HL-60/S4 (cell line): ENCODE results near the gene PPP2R2D.
"Not testable (repeated sequence)": the region's sequence is repeated elsewhere in the genome, so short reads cannot be mapped to it uniquely, and the experiment has no call there.

Experiments used
- in situ Hi-C: fragments of 300-500 bp; cut with MboI; formaldehyde crosslinking; loops from 2 replicates; pipeline ENCODE4 v1.14.3; 2022; ENCODE audit warnings: low sequenced_read_pairs

Gene PPP2R2D

GRCh38 chr10:131972474-131973071, 71.8 kb downstream of the PPP2R2D start:
- in situ Hi-C loops = no loop called here

DNA sequence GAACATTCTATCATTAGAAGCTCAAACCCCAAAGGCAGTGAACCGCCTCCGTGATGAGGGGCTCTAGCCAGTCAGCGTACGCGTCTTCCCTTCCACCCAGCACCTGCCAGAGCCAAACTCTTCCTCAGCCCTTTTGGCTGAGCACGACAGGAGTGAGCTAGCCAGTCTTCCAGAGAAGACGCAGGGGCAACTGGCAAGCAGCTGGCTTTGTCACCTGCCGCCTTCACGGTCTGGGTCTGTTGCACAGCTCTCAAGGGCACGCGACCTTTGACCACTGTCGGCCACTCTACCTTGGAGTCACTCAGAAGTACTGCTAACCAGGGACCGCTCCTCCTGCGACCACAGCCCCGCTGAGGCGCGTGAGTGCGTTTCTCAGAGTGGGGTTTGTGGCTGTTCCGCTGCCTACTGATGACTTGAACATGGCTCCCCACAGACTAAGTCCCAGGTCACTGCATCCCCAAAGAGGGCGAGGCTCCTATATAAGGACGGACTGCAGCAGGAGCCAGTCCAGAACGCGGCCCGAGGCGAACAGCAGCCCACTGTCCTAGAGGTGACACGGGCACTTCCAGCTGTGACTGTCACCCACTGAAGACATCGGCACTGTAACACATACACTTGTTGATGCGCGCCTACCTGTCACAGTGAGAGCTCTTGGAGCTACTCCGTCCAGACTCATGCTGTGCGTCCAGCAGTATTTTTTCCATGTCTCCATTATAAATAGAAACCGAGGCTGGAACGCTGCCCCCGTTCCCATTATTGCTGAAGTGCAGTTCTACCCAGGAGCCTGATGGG, 72.5 kb downstream of the PPP2R2D start:
- in situ Hi-C loops = no loop called here

- in situ Hi-C loops = no loop called here
These were observed 73.4 kb downstream of the PPP2R2D start for GRCh38 chr10:131974034-131974817.

DNA sequence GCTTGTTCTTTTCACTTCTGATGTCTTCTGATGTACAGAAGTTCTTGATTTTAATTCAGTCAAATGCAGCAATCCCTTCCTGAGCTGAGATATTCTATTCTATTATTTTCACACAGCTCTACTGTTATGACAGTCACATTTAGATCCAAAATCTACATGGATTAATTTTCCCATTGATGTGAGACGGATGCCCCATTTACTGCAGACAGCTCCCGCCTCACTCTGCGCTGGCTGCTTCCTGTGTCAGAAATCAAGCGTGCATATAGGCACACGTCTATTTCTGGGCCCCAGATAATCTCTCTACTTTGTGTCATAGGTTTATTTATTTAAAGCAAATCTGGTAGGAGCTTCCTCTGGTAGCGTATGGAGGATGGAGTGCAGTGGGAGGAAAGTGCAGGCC, 74.2 kb downstream of the PPP2R2D start:
- in situ Hi-C loops = no loop called here

DNA sequence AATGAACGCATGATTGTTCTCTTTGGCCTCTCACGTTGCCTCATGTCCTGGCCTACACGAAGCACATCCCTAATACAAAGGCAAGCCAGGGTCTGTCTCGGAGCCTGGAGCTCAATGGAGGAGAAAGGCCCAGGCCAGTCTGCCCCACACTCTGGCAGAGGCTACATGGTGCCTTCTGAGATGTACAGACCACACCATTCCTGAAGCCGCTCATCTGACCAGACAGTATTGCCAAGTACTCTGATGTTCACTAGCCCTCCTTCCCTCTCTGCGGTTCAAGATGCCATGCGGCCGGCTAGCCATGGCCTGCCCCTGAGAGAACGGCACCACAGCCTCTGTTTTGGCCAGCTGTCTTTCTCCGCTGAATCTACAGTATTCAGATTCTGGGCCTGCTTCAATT, 75.0 kb downstream of the PPP2R2D start:
- in situ Hi-C loops = no loop called here

- in situ Hi-C loops = no loop called here
These were observed 76.7 kb downstream of the PPP2R2D start for GRCh38 chr10:131977323-131978096.

GRCh38 chr10:131978366-131978765, 77.6 kb downstream of the PPP2R2D start:
- in situ Hi-C loops = no loop called here

- in situ Hi-C loops = no loop called here
These were observed 78.0 kb downstream of the PPP2R2D start for GRCh38 chr10:131978851-131979250.

GRCh38 chr10:131979336-131979735, 78.5 kb downstream of the PPP2R2D start:
- in situ Hi-C loops = no loop called here

GRCh38 chr10:131979821-131980270, 79.0 kb downstream of the PPP2R2D start:
- in situ Hi-C loops = no loop called here

GRCh38 chr10:131980321-131980720, 79.5 kb downstream of the PPP2R2D start:
- in situ Hi-C loops = no loop called here

GRCh38 chr10:131980761-131981428, 80.1 kb downstream of the PPP2R2D start:
- in situ Hi-C loops = no loop called here

DNA sequence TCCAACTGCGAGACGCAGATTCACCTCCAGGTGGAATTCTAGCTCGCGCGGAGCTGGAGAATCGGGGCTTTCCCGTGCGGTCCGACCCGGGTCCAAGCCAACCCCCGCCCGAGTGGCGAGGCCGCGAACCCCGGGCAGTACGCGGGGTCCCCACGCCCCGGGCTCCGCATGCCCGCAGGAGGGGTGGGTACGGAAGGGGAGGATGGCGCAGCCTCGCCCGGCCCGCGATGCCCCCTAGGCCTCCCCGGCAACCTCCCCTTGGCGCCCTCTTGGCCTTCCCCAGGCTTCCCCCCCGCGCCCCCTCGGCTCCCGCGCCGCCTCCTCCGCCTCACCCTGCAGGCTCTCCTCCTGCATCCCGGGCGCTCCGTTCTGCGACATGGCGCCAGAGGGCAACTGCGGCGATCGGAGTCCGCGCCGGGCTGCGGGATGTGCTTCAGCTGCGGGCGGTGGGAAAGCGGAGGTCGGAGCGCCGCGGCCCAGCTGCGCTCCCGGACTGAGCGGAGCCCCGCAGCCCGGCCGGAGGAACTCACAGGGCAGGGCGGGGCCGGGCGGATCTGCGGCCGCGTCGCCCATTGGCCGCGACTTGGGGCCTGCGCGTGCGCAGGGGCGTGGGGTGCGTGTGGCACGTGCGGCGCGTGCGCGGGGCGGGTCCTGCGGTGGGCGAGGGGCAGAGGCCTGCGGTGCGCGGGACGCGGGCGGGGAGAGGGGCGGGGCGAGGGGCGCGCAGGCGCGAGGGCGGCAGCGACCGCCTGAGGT, 80.8 kb downstream of the PPP2R2D start, which contains the start of gene BNIP3:
Gene BNIP3, minus strand, starts transcription at position 495 of the 756 bp plus-strand sequence. Its CDS starts 117 bp downstream, at position 378.
- in situ Hi-C loops = no loop called here

DNA sequence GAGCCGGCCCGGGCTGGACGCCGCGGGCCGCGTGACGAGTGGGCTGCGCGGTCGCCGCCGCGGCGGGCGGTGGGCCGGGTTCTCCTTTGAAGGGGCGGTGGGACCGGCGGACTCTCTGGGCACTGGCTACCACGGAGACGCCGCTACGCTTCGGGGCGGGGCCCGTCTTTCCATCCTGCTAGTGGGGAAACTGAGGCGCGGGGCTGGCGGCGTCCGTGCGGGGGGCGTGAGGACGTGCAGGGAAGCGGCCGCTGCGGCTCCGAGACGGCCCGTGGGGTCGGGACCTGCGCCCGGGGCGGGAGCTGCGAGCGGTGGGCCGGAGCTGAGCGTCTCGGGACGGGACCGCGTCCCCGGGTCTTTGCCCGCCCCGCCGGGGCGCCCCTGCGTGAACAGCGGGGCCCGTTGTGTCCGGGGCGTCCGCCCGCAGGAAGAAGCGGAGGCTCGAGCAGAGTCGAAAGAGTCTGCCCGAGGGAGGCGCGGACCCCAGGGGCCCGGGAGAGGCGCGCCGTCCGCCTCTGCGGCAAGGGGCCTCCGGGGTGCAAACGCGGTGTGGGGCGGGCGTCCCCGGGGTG, 81.5 kb downstream of the PPP2R2D start:
- in situ Hi-C loops = no loop called here

DNA sequence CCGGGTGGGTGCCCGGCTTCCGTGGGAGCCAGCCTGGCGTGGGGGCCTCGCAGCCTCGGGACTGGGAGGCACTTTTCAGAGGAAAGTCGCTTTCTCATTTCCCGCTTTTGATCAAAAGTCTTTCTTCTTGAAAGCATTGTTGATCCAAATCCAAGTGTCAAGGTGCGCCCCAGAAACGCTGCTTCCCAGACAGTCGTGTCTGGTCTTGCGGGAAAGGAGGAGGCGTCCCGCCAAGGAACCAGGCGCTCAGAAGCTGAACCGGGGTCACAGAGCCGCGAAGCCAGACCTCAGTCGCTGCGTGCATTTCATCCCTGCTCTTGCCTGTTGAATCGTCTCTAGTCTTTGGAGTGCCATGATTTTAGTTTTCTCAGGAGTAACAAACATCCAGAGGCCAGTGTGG, 82.0 kb downstream of the PPP2R2D start:
- in situ Hi-C loops = no loop called here

- in situ Hi-C loops = no loop called here
These were observed 83.0 kb downstream of the PPP2R2D start for GRCh38 chr10:131983780-131984179.

GRCh38 chr10:131986851-131987250, 86.0 kb downstream of the PPP2R2D start:
- in situ Hi-C loops = not testable (repeated sequence)

GRCh38 chr10:131987301-131987700, 86.5 kb downstream of the PPP2R2D start:
- in situ Hi-C loops = not testable (repeated sequence)

GRCh38 chr10:131987786-131988185, 87.0 kb downstream of the PPP2R2D start:
- in situ Hi-C loops = not testable (repeated sequence)
